ENCODE measurements around the gene PRPF19. TPM values are rescaled to one million over a fixed set of nuclear protein-coding genes. Genes with fewer than 3 reads are reported as not detected.
A peak's percentile ranks its signal among the peaks of the same experiment; 100 is the strongest.

The PRPF19 gene
- total and polyA plus RNA-seq, 2 of the 13 experiments (the other 11 are each of a cell fraction or from before 2014, with no cell fraction given): 27.4 to 91.1 TPM

- TF ChIP-seq TFDP1 (CRISPR knock-in tag; IDR thresholded peaks at IDR 0.05; ENCODE audit: borderline replicate concordance) (peak; percentile 89), XRCC5 (optimal IDR thresholded peaks at IDR 0.05; ENCODE audit: low read length) (peak; percentile 91)
Observed at GRCh38 chr11:60924110-60924905, 17.9 kb upstream of the PRPF19 start, which contains the start of gene TMEM132A (continued).

DNA sequence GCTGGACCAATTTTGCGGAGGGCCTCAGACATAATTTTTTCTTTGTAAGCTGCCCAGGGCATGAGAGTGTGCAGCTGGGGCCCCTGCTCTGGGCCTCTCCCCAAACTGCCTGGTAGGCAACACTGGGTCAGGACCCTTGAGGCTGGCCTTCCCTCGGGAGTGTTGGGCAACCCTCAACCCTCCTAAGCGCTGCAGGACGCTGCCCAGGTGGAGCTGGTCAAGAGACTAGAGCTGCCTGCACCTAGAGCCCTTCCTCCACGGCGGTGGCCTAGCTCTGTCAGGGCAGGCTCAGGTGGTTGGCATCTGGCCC is 17.4 kb upstream of the PRPF19 start:
- Histone ChIP-seq H3K9ac (ENCODE audit: insufficient read depth, low read depth, low read length) (peak overlapping the region; percentile 56), H3K27me3 (ENCODE audit: control insufficient read depth in 1 of 2, insufficient read depth in 2 of 2, low read length in 2 of 2) (no peaks in the 10 kb centered on the region; a peak in 1 of 5 replicates), H3K4me1 (ENCODE audit: insufficient read depth, low read length) (peaks cover 22% of the 10 kb centered on the region), H3K4me3 (replicated peaks in 1 of 3; ENCODE audit: insufficient read depth in 1 of 3, low read depth in 2 of 3, low read length in 3 of 3) (peak overlapping the region; percentile 57 to 75 (median 73); a peak in 5 of 6 replicates), H2AFZ (ENCODE audit: low read length) (no peak overlapping the region), H3K79me2 (ENCODE audit: insufficient read depth, low read length) (no peaks in the 10 kb centered on the region), H4K20me1 (ENCODE audit: insufficient read depth, low read length) (no peaks in the 10 kb centered on the region), H3K36me3 (replicated peaks in 1 of 2; ENCODE audit: control insufficient read depth in 1 of 2, insufficient read depth in 2 of 2, low read length in 2 of 2) (peaks cover 2 to 7% of the 10 kb centered on the region in 2 experiments; a peak in 4 of 5 replicates), H3K27ac (ENCODE audit: extremely low read length, insufficient read depth, low read length) (no peak overlapping the region), H3K4me2 (ENCODE audit: low read depth, low read length) (peak overlapping the region; percentile 92), H3K9me3 (ENCODE audit: low read length) (no peaks in the 10 kb centered on the region)
- FAIRE-seq (no peak), DNase-seq (ENCODE audit: low spot score) (no peak), ATAC-seq (peak; percentile 42)
- intact Hi-C loops (cut with micrococcal nuclease; ENCODE audit: unreplicated experiment) (no loop called here), in situ Hi-C loops (cut with HindIII; ENCODE audit: extremely low pct_ligation_motif_present, low pct_unique_long_range_greater_than_20kb) (no loop called here)
- ChIA-PET CTCF (ENCODE audit: low intra/inter-chr PET ratio, low total read pairs) (no interaction called here), POLR2A (interaction anchor here (1.1 kb wide), 3 partner anchors 8 to 18 kb away, joined by 3 to 7 read pairs (median 4); partner anchors contain the start of gene TMEM109)
- no CpG with 5 or more reads among the region's 6 CpGs for WGBS (ENCODE audit: low lambda C conversion rate)
- no TSS peak for BruUV-seq (replicated peaks)
- TF ChIP-seq ZSCAN21 (CRISPR knock-in tag; IDR thresholded peaks at IDR 0.05; ENCODE audit: borderline replicate concordance): no peak
- TF ChIP-seq, protein P1, sequence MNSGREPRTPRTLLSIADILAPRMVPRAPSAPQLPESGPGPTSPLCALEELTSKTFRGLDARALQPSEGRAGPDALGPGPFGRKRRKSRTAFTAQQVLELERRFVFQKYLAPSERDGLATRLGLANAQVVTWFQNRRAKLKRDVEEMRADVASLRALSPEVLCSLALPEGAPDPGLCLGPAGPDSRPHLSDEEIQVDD (CRISPR knock-in tag; IDR thresholded peaks at IDR 0.05; ENCODE audit: borderline replicate concordance): no peak
- TF ChIP-seq, protein P2, sequence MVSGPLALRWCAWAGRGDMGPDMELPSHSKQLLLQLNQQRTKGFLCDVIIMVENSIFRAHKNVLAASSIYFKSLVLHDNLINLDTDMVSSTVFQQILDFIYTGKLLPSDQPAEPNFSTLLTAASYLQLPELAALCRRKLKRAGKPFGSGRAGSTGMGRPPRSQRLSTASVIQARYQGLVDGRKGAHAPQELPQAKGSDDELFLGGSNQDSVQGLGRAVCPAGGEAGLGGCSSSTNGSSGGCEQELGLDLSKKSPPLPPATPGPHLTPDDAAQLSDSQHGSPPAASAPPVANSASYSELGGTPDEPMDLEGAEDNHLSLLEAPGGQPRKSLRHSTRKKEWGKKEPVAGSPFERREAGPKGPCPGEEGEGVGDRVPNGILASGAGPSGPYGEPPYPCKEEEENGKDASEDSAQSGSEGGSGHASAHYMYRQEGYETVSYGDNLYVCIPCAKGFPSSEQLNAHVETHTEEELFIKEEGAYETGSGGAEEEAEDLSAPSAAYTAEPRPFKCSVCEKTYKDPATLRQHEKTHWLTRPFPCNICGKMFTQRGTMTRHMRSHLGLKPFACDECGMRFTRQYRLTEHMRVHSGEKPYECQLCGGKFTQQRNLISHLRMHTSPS (CRISPR knock-in tag; IDR thresholded peaks at IDR 0.05; ENCODE audit: low read depth): no peak
- no peak for TF ChIP-seq KMT2A (CRISPR knock-in tag; IDR thresholded peaks at IDR 0.05)
- no peak for TF ChIP-seq ZFP36L1 (CRISPR knock-in tag; IDR thresholded peaks at IDR 0.05)
- no peak for TF ChIP-seq TBX2 (CRISPR knock-in tag; IDR thresholded peaks at IDR 0.05; ENCODE audit: borderline replicate concordance)
- 0 out of 2 replicates have a peak, but pooled peaks have one; percentile 1 for TF ChIP-seq NCOA2 (CRISPR knock-in tag; IDR thresholded peaks at IDR 0.05)
- no peak for TF ChIP-seq ZNF790 (CRISPR knock-in tag; IDR thresholded peaks at IDR 0.05; ENCODE audit: borderline replicate concordance)
- TF ChIP-seq, protein P3, sequence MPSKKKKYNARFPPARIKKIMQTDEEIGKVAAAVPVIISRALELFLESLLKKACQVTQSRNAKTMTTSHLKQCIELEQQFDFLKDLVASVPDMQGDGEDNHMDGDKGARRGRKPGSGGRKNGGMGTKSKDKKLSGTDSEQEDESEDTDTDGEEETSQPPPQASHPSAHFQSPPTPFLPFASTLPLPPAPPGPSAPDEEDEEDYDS (CRISPR knock-in tag; IDR thresholded peaks at IDR 0.05): no peak
- no peak for TF ChIP-seq ZMYM4 (CRISPR knock-in tag; IDR thresholded peaks at IDR 0.05)
- TF ChIP-seq ZNF343 (CRISPR knock-in tag; IDR thresholded peaks at IDR 0.05): no peak
- no peak for TF ChIP-seq ARHGAP35 (CRISPR knock-in tag; IDR thresholded peaks at IDR 0.05; ENCODE audit: borderline replicate concordance)
- TF ChIP-seq PLSCR1 (CRISPR knock-in tag; IDR thresholded peaks at IDR 0.05; ENCODE audit: borderline replicate concordance): no peak
- no peak for TF ChIP-seq SNAI1 (CRISPR knock-in tag; IDR thresholded peaks at IDR 0.05; ENCODE audit: borderline replicate concordance)
- TF ChIP-seq ZNF3 (CRISPR knock-in tag; IDR thresholded peaks at IDR 0.05): no peak
- no peak for TF ChIP-seq RBM22 (optimal IDR thresholded peaks at IDR 0.05; ENCODE audit: low read length)
- no peak for TF ChIP-seq TMF1 (CRISPR knock-in tag; IDR thresholded peaks at IDR 0.05; ENCODE audit: low read depth)

Data from HepG2 (cell line).